C1 segment of cervical spinal cord (tissue), 14 donors: ENCODE measurements around the gene CMTM8.
A peak's percentile ranks its signal among the peaks of the same experiment; 100 is the strongest.

Source experiments
- DNase-seq, 14 donors: peaks; one replicate each; lab custom pipeline; 2025; lab: John Stamatoyannopoulos, UW

CMTM8 gene

DNA sequence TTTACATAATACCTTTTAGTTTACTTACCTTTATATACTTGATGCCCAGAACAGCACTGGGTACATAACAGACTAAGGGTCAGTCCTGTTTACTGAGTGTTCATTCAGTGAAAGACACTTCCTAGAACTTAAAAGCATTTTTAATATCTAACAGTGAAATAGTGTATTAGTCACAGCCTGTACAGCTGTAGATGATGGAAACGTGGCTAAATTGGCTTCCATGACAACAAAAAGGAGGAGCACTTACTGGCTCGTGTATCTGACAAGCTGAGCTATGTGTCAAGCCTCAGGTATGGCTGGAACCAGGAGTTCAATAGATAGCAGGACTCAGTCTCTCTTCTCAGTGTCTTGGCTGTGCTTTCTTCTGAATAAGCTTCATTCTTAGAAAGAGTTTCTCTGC lies 40.2 kb downstream of the CMTM8 start:
- no peak for DNase-seq

DNA sequence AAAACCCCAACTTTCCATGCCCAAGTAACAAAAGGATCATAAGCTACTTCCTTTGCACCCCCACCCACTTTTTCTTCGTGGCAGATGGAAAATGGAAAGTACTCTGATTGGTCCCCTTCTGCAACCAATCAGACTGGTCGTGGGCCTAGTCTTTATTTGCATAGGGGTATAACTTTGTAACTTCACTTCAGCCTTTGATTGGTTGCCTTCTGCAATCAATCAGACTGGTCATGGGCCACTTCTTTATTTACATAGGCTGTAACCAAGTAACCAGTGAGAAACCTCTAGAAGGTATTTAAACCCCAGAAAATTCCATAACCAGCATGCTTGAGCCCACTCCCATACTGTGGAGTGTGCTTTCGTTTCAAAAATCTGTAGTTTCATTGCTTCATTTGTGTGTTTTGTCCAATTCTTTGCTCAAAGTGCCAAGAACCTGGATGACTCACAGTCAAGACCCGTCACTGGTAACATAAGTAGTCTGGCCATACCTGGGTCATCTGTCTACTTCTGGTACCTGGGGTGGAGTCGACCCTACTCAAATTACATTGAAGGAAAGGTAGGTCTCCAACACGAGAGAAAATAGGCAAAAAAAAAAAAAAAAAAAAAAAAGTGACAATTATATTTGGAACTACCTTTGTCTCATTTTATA lies 41.9 kb downstream of the CMTM8 start:
- no peak for DNase-seq

DNA sequence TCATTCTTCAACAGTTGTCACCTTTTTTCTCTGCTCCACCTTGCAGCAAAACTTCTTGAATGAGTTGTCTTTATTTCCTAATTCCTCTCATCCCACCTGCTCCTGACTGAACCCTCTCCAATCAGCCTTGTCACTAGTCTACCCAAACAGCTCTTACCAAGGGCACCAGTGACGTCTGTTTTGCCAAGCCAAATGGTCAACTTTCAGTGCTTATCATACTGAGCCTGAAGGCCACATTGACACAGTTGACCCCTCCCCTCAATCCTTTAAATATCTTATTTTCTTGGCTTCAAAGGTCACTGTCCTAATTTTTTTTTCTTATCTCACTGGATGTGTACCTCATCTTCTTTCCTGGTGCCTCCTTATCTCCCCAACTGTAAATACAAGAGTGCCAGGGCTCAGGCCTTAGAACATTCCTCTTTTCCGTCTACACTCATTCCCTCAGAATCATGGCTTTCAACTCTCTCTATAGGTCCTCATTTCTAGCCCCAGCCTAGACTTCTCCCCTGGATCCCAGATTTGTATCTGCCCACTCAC lies 43.2 kb downstream of the CMTM8 start:
- no peak for DNase-seq

DNA sequence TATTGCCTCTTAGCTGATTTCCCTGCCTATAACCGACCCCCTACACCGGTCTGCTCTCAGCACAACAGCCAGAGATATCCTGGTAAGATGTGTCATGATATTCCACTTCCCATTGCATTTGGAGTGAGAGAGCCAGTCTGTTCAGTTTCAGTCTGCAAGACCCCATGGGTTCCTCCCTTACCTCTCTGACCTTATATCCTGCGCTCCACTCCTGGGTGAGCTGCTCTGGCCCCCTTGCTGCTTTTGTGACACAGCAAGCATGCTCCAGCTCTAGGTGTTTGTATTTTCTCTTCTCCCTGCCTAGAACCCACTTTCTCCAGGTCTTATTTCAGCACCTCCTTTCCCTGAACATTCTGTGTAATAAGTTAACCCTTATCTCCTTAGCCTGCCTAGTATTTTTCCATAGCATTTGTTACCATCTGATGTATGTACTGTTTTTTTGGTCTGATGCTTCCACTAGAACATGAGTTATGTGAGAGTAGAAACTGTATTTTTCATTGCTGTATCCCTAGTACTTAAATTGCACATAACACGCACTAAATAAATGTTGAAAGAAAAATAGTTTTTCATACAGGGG lies 44.2 kb downstream of the CMTM8 start:
- no peak for DNase-seq

DNA sequence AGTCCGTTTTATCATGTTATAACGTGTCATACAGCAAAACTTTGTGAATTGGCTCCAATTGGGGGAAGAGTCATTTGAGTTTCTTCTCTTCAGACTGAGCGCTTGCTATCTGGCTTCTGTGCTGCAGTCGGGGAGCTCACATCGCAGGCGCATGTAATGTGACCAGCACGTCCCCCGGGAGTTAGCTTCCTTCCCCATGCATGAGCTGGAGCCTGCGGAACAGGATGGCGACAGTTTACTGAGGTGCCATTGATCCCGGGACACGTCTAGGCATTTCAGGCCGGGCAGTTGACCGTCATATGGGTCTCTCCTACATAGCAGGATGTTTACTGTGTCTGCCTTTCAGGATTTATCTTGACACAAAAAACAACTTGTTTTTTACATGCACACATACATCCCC lies 44.8 kb downstream of the CMTM8 start:
- DNase-seq: no peak

DNA sequence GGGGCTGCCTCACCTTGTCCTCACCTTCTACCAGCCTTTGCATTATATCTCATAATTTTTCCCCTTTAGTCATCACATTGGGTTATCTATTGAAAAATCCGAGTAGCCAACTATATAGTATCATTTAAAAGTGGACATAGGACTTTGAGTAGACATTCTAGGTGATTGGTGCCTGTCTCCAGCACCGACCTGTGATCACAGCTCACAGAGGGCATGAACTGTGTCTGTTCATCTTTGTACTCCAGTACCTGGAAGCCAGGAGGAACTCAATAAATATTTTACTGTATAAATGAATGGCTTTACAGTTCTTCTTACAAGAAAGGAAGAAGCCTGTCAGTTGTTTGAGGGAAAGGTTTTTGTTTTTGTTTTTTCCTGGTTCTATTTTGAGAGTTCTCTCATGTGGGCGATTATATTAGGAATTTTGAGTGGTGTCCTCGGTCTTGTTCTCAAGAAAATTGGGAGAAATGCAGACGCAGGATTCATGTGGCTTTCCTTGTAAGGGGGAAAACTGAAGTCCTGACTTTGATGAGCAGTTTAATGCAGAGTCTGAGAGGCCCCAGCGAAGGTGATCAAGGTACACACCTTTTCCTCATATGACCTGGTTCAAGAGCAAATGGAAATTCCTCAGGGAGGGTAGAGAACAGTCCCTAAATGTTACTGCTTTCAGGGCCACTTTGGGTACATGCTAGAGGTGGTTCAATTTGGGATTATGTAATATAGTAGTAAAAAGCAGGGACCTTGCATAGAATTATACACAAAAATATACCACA lies 46.1 kb downstream of the CMTM8 start:
- DNase-seq: no peak

DNA sequence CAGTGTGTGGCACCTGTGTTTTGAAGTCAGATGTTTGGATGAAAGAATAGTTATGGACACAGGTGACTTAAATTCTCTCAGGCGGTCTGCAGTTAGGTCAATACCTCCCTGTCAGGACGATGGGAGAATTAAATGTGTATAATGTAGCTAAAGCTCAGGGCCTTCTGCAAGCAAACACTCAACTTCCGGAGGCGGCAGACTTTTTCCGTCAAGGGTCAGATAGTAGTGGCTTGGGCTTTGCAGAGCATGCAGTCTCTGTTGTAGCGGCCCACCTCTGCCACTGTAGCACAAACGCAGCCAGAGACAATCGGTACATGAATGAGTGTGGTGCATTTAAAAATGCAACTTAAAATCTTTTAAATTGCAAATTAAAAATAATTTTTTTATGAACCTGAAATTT lies 47.4 kb downstream of the CMTM8 start:
- DNase-seq: no peak

DNA sequence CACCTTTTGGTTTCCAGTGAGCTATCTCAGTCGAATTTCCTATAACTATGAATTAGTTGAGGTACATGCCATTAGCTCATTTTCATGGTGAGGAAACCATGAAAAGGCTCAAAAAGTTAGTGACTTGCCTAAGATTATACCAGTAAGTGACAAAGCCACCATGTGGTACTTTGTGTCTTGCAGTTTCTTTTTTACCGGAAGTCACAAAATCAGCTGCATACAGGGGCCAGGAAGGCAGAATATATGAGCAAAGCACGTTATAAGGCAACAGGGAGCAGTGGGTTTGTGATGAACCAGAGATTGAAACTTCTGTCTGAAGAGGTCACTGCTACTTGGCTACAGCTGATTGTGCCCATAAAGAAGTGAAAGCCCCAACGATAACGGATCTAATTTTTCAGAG lies 50.3 kb downstream of the CMTM8 start:
- no peak for DNase-seq

DNA sequence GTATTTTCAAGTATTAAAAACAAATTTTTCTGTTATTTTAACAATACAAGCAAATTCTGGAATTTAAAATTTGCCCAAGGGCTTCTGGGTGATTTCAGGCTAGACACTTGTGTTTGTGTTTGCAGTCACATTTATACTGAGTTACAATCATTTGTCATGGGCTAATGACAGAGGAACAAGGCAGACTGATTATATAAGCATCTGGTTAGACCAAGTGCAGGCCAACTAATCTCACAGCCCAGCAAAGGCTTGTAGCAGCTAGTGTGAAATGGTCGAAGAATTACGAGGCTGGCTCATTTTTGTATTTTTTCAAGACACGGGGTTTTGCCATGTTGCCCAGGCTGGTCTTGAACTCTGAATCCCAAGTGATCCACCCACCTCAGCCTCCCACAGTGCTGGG lies 52.1 kb downstream of the CMTM8 start:
- DNase-seq: peak in 1 of 14 donors; percentile 8

DNA sequence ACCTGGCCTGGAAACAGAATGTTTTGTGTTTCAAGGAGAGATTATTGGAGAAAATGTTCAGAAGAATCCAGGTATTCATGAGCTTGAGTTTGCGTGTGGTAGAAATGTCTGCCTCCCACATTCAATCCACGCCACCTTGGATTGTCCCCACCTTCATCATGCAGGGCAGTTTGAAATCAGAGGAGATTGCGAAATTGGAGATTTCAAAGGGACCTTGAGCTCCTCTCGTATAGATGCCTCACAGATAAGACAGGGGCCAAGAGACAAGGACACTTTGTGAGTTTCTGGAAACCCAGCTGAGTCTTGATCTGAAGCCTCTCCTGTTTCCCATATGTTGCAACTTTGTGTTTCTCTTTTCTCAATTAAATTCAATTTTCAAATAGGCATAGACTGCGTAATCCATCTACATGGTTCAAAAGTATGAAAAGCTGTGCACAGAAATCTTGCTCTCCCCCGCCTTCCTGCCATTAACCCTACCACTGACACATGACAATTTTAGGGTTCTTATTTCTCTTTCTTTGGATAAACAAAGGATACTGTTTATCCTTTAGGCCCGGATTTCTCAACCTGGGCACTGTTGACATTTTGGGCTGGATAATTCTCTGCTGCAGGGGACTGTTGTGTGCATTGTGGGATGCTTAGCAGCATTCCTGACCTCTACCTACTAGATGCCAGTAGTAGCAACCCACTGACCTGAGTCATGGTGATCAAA lies 53.8 kb downstream of the CMTM8 start:
- DNase-seq: no peak

DNA sequence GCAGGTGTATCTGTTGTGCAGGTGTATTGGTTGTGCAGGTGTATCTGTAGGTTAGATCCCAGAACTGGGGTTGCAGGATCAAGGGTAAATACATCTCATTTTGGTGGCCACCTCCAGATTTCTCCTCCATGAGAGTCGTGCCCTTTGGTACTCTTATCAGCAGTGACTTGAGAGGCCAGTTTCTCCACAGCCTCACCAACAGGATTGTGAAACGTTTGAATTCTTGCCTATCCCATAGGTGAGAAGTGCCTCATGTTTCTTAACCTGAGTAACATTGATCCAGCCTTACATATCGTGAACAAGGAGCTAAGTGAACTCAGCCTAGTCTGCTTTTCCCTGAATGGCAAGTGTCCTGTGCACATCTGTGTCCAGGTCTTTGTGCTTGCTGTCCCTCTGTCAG lies 55.4 kb downstream of the CMTM8 start:
- DNase-seq: no peak

DNA sequence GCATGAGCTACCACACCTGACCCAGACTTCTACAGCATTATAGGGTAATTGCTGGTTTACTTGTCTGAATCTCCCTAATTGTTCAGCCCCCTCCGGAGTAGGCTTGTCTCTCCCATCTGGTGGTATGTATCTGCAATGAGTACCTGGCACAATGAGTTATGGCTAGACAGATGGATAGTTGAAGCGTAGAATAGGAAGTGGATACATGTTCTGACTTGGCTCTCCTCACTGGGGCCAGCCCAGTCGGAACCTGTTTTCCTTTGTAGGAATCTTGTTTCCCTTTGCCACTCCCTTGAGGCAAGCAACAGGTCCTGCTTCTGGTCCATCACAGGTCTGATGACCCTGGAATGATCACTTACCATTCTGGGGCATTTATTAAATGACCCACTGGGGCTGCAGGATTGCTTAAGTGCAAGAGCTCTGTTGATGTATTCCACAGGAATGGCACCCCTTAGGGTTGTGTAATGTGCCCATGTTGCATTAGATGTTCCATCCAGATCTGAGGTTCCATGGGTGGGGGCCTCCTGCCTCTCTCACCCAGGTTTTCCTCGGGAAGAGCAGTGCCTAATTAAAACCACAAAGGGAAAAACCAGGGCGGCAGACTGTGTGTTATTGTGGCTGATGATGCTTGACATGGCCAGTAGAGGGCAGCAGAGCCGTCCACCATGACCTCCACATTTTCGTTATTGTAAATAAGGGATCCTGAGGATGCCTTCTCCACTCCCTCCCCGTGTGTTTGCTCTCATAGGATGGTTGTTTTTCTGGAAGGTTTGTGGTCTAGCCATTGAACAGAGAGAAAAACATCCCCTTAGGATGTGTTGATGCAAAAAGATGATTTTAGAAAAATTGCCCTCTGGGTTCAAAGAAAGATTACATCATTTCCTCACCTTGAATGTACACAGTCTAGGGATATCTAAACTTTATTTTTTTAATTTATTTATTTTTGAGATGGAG lies 58.0 kb downstream of the CMTM8 start:
- peak in 10 of 14 donors; percentile 2 to 84 (median 24) for DNase-seq

DNA sequence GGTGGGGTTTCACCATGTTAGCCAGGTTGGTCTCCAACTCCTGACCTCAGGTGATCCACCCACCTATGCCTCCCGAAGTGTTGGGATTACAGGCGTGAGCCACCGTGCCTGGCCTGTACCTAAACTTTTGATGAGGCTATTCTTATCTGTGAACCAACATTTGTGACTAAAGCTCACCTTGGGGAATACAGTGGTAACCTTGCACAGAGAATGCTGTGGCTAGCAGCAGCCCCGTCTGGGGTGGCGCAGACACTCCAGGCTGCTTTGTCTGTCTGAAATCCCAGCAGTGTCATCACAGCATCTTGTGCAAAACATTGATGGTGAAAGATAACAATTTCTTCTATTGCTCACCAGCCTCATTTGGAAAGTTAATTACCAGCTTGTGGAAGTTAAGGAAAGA lies 58.9 kb downstream of the CMTM8 start:
- DNase-seq: no peak

DNA sequence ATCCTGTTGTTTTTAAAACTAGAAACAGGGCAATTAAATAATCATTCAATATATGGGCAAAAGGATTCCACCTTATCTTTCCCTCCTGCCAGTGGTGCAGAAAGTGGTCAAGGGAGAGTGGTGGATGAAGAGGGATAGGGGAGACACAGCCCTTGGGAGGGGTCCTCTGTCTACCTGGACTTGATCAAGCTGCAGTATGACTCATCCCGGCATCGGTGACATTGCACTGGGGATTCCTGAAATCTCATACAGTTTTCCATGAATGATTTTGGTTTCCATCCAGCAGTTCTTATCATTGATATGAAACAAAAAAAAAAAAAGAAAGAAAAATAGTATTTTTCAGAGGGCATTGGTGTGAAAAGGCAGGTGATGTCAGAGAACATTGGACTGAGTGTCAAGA lies 62.9 kb downstream of the CMTM8 start:
- no peak for DNase-seq

DNA sequence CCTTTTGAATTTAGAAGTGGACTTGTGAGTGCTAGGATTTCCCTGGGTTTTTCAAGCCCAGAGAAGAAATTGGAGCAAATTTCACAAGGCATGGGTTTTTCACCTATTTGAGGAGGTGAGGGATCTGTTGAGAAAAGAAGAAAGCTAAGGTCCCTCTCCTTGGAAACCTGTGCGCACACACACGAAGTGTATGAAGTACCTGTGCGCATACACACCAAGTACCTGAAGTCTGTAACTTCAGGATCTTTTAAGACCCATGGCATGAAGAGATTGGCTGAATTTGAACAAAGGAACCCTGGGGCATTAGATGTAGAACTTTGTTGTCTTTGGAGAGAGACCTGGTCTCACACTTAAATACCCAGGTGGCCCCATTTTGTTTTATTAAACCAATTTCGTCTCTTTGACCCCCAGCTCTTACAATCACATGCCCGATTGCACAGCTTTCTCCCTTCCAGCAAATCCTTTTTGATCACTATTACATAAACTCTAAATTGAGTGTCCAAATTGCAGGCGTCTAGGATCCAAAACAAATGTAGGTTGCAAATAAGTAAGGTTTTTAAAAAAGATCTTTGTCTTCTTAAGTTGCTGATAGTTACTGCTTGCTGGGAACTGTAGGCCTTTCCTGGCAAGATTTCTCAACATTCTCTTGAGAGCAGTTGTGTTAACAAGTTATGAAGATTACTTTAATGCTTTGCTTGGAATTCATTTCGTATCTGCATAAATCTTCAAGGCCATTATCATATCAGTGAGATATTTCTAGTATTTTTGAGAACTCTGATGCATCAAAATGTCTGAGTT lies 64.3 kb downstream of the CMTM8 start:
- no peak for DNase-seq

DNA sequence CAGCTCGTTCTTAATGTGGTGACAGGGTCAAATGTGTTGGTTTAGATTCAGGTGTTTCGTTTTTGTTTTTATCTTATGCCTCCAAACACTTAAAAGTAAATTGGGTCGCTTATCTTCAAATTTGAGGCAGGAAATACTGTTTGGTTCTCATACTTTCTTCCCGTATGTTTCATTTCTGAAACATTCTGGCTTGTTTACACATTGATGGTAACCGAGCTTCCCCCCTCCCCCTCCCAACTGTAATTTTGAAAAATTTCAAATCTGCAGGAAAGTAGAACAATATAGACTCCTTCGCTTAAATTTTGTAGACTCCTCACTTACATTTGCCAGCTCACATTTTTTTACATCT lies 64.9 kb downstream of the CMTM8 start:
- DNase-seq: no peak

DNA sequence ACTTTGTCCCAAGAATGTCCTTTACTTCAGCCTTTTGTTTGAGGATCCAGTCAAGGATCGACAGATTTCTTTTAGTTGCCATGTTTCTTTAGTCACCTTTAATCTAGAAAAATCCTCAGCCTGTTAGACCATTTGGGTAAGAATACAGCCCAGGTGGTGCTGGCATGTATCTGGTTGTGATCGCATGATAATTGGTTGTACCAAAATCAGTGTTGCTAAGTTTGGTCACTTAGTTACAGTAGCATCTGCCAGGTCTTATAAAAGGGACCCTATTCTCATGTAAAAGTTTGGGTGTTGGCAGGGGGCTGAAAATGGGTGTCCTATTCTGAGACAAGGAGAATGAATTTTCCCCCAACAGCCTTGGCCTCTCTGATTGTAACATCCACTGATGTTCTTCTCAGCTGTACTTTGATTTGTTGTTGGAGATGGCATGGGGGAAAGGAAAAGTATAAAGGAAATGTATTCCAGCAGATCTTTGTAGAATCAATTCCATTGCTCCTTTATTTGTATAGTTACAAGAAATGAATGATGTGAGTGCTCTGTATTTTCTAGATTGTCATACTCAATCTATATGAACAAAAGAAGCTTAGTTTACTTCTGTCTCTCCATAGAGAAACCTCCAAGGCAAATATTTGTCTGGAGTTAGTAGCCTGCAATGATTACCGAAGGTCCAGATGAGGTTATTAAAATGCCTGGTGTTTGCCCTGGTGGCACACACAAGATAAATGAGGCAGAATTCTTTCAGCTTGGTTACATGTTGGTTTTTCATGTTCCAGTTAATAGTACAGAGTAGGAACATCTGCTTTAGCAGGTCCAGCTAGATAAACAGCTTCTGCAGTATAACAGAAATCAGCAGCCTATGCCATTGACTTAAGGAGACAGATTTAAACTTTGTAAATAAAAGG lies 65.7 kb downstream of the CMTM8 start:
- DNase-seq: no peak

DNA sequence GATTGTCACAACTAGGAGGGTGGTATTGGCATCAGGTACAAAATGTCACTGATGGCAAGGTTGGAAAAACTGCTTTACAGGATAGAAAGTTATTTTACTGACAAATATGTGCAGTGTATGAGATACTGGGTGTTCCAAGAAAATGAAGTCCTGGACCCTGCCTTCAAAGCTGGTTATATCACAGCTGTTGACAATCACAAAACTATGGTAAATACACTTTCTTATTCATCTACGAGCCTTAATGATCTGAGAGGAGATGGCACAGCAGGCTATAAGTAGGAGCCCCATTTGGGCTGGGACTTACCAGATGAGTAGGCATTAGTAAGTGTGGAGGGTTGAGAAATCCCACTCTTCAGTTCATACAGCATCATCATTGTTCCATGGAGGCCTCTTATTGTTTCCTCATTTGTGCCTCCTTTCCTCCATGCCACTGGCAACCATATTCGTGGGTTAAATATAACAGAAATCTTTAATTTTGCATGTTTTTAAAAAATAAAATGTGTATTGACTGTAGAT lies 66.9 kb downstream of the CMTM8 start:
- DNase-seq: no peak

DNA sequence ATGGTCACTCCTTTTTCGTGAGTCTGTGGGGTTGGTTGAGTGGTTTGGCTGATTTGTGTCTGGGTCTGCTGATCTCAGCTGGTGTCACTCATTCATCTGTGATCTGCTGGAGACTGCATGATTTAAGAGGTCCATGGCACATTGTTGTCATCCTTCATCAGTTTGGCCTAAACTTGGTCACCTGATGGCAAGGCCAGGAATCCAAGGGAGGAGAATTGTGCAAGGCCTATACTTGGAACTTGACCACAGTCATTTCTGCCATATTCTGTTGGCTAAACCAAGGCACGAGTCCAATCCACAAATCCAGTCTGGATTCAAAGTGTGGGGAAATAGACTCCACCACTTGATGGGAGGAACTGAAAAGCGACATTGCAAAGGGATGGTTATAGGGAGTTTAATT lies 67.6 kb downstream of the CMTM8 start:
- DNase-seq: no peak
